ENCODE results near the gene F8. TPM values are rescaled to one million over a fixed set of nuclear protein-coding genes. Genes with fewer than 3 reads are reported as not detected.

F8 gene
- total and polyA plus RNA-seq, 12 donors = 13.4 to 78.1 (median 38.6) TPM

DNA sequence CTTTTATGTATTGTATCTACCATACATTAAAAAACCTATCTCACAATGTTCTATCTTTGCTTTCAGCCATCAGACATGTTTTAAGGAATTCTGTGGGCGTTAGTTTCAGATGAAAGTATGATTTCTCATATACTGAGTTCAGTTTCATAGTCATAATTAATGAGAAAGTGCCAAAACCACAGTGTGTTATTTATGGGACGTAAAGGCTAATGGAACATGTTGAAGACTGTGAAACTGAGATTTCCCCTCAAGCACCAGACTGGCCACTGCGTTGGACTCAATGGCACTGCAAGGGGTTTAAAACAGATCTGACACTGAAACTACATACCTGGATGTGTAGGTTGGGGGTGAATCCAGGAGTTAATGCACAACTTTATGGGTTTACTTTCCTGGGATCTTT, 32.0 kb downstream of the F8 start:
- Histone ChIP-seq H3K27ac (no peak overlapping the region), H3K27me3 (no peaks in the 10 kb centered on the region), H3K4me1 (replicated peaks in 1 of 2) (peaks cover 0 to 6% of the 10 kb centered on the region in 2 donors), H3K36me3 (replicated peaks in 1 of 2) (no peaks in the 10 kb centered on the region), H3K9me3 (replicated peaks in 1 of 3) (no peaks in the 10 kb centered on the region), H3K4me3 (no peak overlapping the region)
- no peak for TF ChIP-seq POLR2A (IDR thresholded peaks at IDR 0.05)
- TF ChIP-seq, protein P1, sequence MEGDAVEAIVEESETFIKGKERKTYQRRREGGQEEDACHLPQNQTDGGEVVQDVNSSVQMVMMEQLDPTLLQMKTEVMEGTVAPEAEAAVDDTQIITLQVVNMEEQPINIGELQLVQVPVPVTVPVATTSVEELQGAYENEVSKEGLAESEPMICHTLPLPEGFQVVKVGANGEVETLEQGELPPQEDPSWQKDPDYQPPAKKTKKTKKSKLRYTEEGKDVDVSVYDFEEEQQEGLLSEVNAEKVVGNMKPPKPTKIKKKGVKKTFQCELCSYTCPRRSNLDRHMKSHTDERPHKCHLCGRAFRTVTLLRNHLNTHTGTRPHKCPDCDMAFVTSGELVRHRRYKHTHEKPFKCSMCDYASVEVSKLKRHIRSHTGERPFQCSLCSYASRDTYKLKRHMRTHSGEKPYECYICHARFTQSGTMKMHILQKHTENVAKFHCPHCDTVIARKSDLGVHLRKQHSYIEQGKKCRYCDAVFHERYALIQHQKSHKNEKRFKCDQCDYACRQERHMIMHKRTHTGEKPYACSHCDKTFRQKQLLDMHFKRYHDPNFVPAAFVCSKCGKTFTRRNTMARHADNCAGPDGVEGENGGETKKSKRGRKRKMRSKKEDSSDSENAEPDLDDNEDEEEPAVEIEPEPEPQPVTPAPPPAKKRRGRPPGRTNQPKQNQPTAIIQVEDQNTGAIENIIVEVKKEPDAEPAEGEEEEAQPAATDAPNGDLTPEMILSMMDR (IDR thresholded peaks at IDR 0.05) = no peak
- intact Hi-C loops (cut with DNase I) = no loop called here
- 69 to 93% (median 82%) methylated on average over 3 of the region's 3 CpGs for WGBS, 4 donors
- no peak for DNase-seq

DNA sequence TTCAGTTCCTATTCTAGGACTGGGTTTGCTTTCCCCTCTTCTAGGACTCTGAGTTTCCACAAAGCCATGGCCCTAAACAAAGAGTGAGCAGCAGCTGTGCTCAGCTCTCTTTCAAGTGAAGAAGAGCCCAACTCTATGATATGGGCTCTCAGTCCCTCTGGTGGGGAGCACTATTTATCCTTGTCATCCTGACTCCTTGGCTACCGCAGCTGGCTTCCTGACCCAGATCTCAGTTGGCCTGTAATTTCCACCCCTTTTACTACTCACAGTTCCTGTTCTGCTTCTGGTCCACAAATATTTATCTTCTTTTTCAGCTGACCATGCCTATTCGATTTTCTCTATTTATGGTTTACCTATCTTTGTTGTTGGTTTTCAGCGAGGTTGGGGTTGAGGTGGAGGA, 33.8 kb downstream of the F8 start:
- Histone ChIP-seq H3K27me3 (no peaks in the 10 kb centered on the region), H3K9me3 (replicated peaks in 1 of 3) (no peaks in the 10 kb centered on the region), H3K4me1 (replicated peaks in 1 of 2) (peaks cover 0 to 6% of the 10 kb centered on the region in 2 donors), H3K27ac (no peak overlapping the region), H3K36me3 (replicated peaks in 1 of 2) (no peaks in the 10 kb centered on the region), H3K4me3 (no peak overlapping the region)
- intact Hi-C loops (cut with DNase I) = loop anchor here in 1 of 2 donors (10.0 kb wide), 1 partner anchor 66 kb away; no protein-coding TSS in a partner anchor
- 63 to 82% (median 75%) methylated on average over 3 of the region's 3 CpGs for WGBS, 4 donors
- no peak for DNase-seq
- TF ChIP-seq, protein P1 (IDR thresholded peaks at IDR 0.05) = no peak
- TF ChIP-seq POLR2A (IDR thresholded peaks at IDR 0.05) = no peak

DNA sequence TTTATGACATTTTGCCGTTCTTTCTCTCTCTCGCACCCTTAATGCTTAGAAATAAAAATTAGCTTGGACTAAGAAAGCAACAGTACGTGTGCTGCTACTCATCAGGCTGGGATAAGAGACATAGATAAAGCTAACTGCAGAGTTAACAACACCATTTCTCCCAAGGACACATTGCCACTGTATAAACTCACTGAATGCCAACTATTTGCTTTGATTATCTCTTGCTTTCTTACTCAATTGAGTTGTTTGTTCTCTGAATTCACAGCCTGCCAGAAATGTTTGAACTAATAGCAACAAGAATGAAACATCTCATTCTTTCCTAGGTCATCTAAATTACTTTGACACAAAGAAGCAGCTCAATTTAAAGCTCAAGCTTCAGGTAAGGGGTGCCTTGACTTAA, 34.6 kb downstream of the F8 start:
- TF ChIP-seq, protein P1 (IDR thresholded peaks at IDR 0.05) = no peak
- TF ChIP-seq POLR2A (IDR thresholded peaks at IDR 0.05) = no peak
- no peak for DNase-seq
- H3K4me3 ChIP-seq = no peak overlapping the region
- intact Hi-C loops (cut with DNase I) = loop anchor here in 1 of 2 donors (10.0 kb wide), 1 partner anchor 67 kb away; no protein-coding TSS in a partner anchor
- peaks cover 0 to 6% of the 10 kb centered on the region in 2 donors for H3K4me1 ChIP-seq (replicated peaks in 1 of 2)
- no peaks in the 10 kb centered on the region for H3K27me3 ChIP-seq
- no peaks in the 10 kb centered on the region for H3K9me3 ChIP-seq (replicated peaks in 1 of 3)
- H3K36me3 ChIP-seq (replicated peaks in 1 of 2) = no peaks in the 10 kb centered on the region
- 48 to 77% (median 64%) methylated on average over 3 of the region's 3 CpGs for WGBS, 4 donors
- H3K27ac ChIP-seq = peak overlapping the region in 1 of 5 donors; percentile 17

DNA sequence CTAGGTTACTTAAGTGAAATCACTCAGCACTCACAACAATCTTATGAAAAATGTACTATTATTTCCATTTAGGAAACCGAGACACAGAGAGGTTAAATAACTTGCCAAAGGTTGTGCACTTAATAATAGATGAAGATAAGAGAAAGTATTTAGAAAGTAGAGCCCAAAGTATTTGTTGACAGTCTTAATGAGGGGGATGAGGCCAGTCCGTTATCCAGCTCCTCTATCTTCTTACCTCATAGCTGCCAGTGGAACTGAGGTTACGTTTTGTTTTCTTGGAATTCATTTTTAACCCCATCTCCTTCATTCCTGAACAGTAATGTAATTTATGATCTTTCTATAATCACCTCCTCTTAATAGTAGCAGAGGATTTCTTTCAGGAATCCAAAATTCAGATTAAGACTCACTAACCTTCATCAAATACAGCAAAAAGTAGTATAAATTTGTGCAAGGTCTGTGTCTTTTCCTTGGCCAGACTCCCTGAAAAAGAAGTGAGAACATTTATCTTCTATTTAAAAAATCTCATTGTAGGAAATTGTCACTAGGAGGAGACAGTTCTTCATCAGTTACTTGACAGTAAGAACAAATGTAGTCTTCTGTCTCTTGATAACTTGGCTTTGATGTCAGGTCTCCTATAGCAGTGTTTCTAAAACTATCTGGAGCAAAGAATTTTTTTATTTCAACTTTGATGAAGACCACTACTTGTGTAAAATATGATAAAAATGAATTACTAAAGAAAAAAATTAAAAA, 35.5 kb downstream of the F8 start:
- peaks cover 0 to 6% of the 10 kb centered on the region in 2 donors for H3K4me1 ChIP-seq (replicated peaks in 1 of 2)
- intact Hi-C loops (cut with DNase I) = loop anchor here in 1 of 2 donors (10.0 kb wide), 1 partner anchor 68 kb away; no protein-coding TSS in a partner anchor
- DNase-seq = peak in 1 of 7 donors; percentile 13
- H3K4me3 ChIP-seq = no peak overlapping the region
- no peak overlapping the region for H3K27ac ChIP-seq
- no peaks in the 10 kb centered on the region for H3K9me3 ChIP-seq (replicated peaks in 1 of 3)
- 21 to 46% (median 34%) methylated on average over 3 of the region's 3 CpGs for whole genome bisulfite sequencing, 4 donors
- no peak for TF ChIP-seq POLR2A (IDR thresholded peaks at IDR 0.05)
- TF ChIP-seq, protein P1 (IDR thresholded peaks at IDR 0.05) = peak in 2 of 6 experiments; percentile 12 to 18
- no peaks in the 10 kb centered on the region for H3K27me3 ChIP-seq
- no peaks in the 10 kb centered on the region for H3K36me3 ChIP-seq (replicated peaks in 1 of 2)
